Fibroblast of skin of abdomen (primary cell): Measurements from ENCODE around the gene CDC42EP3.

ENCODE experiments used
- DNase-seq: peaks from one replicate; pipeline ENCODE4 v3.0.0-alpha.2; 2013

The CDC42EP3 gene

GRCh38 chr2:37654932-37655841, 16.3 kb downstream of the CDC42EP3 start:
- no peak for DNase-seq

GRCh38 chr2:37654419-37654818, 17.0 kb downstream of the CDC42EP3 start:
- DNase-seq, result no peak

DNA sequence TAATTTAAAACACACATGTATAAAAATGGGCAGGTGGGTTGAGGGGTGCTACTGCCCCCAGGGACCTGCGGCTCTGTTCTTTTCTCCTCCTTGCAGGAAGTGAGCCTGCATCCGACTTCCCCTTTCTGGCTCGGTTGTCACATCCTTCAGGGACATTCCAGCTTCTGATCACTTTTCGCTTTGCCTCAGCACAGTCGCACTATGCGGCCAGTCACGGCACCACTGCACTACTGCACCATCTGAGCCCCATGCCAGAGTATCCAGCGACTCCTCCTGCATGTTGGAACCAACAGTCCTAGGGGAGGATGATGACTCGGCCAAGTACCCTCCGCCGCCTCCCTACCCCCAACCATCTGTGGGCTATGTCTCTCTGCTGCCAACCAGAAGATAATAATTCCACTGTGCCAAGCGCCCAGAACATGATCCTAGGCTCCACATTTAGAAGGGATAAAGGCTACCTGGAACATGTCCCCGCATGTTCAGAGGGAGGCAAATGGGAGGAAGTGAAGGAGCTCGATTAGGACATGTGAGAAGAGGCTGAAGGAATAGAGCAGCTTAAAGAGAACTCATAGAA, 17.6 kb downstream of the CDC42EP3 start:
- DNase-seq, result no peak

- DNase-seq, result no peak
These were observed 18.3 kb downstream of the CDC42EP3 start for GRCh38 chr2:37653093-37653492.

DNA sequence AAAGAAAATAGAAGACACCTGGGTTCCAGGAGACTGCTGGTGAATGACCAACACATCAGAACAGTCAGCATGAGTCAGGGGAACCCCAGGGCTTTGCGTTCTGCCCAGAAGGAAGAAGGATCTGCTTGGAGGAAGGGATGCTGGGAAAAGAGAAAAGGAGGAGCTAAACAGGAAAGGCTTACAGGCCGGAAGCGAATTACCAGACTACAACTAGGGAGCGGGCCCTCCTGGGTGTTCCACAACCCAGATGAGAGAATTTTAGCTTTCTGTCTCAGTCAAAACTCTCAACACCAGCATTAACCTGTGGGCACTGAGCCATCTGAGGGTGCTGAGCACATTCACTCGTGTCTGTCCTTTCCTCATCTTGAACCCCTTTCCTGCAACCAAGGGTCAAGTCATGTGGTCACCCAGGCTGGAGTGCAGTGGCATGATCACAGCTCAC, 19.2 kb downstream of the CDC42EP3 start:
- peak; percentile 87 for DNase-seq

- no peak for DNase-seq
These were observed 20.8 kb downstream of the CDC42EP3 start for GRCh38 chr2:37650548-37651093.

GRCh38 chr2:37649518-37649917, 21.9 kb downstream of the CDC42EP3 start:
- DNase-seq, result no peak

DNA sequence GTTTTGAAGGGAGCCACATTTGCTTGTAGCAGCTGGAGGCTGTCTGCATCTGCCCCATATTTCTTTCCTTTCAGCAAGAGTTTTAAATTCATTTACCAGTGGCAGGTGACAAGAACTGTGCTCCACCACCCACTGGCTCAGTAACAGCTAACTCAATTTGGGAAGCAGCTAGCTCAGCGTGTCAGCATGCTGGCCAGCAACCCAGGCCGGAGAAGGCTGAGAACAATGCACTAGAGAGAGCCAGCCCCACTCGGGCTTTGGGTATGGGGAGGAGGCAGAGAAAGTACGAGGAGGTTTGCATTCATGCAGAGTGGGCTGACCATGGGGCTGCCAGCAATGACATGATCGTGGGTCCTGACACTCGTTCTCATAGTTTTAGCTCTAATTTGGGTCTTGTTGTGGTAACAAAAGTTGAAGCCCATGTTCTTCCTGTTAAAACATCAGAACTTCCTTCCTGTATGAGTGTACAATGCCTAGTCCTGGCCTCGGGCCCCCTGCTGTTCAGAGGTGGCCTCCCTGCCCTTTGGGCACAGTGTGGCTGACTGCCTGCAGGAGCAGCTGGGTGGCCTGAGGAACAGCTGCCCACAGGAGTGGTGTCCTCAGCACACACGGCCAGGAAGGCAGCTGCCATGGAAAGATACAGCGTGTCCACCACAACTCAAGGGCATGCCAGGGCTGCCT, 23.0 kb downstream of the CDC42EP3 start:
- no peak for DNase-seq

DNA sequence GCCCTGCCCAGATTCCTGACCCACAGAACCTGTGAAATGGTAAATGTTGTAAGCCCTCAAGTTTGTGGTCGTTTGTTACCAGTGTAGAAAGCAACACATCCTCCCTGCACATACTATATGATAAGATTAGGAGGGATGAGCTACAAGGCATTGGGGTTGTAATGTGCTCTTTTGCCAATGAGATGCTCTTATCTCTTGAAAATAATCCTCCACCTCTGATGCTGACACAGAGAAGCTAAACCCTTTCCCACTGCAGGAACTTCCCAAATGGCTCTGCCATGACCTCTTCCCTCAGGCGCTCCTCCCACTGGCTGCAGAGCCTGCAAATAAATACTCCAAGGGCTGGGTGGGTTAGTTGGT, 23.5 kb downstream of the CDC42EP3 start:
- DNase-seq, result no peak

DNA sequence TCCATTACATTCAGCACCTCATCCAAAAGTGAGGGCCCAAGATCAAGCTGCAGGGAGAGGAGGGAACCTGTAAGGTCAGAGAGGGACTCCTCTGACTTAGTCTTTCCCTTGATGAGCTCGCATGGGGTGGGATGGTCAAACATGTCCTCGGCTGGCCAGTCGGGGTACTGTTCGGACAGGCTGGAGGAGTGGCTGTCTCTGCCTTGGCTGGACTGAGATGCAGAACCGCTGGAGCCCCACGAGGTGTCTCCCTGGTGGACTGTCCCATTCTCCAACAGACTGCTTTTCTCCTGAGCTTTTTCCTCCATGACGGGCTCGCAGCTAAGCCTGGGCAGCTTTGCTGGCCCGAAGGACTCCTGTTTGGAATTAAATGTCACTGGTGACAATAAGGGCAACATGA, 25.6 kb downstream of the CDC42EP3 start:
- no peak for DNase-seq

- DNase-seq, result peak; percentile 61
These were observed 26.1 kb downstream of the CDC42EP3 start for GRCh38 chr2:37645362-37645761.

- DNase-seq, result no peak
These were observed 27.3 kb downstream of the CDC42EP3 start for GRCh38 chr2:37644191-37644590.

DNA sequence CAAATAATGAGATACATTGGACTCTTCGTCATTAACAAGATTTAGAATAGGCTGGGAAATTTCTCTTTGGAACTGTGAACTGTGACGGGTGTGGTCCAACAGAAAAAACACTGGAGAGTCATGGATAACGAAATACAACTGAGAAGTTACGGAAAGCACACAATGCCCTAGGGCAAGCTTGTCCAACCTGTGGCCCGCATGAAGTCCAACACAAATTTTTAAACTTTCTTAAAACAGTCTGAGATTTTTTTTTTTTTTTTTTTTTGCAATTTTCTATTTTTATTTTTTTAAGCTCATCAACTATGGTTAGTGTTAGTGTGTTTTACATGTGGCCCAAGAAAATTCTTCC, 27.7 kb downstream of the CDC42EP3 start:
- no peak for DNase-seq

DNA sequence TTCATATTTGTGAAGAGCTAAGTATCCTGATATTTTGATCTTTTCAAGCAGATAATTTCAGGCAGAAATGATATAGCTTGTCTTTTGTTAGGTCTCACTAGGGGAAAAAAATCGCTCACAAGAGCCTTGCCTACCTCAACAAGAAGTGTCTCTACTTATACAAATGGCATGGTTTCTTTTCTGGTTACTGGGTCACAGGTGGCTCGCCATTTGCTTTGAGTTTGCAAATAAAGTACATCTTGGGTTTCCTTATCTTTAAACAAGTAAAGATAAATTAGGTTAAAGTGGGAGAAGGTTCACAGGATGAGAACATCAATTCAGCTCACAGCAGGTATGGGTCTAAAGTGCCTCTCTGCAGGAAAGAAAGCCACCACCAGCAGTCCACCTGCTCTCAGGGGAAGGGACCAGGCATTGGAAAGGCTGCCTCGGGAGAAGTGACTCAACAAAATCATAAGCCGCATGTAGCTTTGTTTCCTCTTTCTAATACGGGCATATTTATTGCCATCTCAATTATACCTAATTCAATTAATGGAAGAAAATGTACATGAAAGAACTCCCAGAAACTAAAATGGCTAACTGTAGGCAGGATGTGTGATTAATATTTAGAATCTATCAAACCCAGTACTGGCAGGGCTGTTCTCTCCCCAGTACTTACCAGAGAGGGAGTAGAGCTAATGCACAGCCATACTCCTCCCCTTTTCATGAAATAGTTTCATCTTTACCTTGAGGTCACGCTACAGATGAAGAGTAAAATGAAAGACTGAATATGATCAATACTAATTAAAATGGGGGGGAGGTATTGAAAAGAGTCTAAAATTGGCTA, 28.3 kb downstream of the CDC42EP3 start:
- DNase-seq, result no peak

DNA sequence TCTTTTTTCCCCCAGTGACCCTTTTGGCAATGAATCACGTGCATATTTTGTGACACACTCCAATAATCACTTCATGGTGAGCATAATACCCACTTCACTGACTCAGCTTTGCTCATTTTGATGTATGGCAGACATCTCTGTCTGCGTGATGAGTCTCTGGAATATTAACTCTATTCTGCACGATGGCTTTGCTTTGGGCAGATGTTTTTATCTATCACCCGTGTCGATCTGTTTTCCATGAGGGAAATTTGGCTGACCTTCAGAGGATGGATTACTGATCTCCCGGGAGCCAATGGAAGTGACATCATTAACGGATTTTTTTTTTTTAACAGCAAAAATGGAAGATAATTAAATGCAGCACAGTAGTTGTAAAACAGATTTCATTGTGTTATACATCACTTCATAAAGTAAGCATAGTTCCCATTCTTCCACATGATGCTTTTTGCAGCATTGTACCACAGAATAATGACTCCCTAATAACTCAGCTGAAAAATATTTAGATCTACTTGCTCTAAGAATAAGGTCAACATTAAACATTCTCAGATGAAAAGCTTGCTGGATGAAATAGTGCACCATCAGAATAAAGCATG, 29.8 kb downstream of the CDC42EP3 start:
- peak; percentile 98 for DNase-seq

- DNase-seq, result no peak
These were observed 31.8 kb downstream of the CDC42EP3 start for GRCh38 chr2:37639631-37640030.

- no peak for DNase-seq
These were observed 32.5 kb downstream of the CDC42EP3 start for GRCh38 chr2:37638973-37639372.

DNA sequence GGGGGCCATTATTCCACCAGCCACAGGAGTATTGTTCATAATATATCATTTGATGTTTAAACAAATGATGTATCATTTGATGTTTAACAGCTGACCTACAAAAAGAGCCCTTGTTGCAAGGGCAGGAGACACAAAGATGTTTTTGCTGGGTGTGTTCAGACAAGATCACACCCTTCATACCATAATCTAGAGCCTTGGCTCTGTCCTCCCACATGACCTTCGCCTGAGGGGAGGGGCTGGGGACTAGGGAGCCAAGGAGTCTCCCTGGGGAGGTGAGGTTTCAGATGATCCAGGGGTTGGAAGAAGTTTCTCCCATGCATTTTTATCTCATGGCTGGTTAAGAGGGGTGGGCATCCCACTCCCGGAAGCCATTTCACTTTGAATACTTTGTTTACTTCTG, 33.5 kb downstream of the CDC42EP3 start:
- peak; percentile 70 for DNase-seq

DNA sequence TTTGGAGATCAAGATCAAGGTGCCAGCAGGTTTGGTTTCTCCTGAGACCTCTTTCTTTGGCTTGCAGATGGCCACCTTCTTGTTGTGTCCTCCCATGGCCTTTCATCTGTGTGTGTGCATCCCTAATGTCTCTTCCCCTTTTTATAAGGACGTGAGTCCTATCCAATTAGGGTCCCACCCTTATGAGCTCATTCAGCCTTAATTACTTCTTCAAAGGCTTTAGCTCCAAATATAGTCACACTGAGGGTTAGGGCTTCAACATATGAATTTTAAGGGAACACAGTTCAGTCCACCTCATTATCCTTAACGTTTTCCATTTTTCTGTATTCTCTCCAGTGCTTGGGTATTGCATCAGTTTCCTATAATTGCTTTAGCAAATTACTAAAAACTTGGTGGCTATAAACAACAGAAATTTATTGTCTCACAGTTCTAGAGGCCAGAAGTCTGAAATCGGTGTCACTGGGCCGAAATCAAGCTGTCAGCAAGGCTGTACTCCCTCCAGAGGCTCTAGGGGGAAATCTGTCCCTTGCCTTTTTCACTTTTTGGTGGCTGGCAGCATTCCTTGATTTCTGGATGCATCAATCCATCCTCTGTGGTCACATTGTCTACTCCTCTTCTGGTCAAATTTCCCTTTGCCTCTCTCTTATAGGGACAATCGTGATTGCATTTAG, 34.1 kb downstream of the CDC42EP3 start:
- peak; percentile 57 for DNase-seq

GRCh38 chr2:37636381-37637066, 34.9 kb downstream of the CDC42EP3 start:
- no peak for DNase-seq
